DND-41 (cell line): Measurements from ENCODE around the gene FANCB.

Source experiments
- ATAC-seq: fragments of 200-7000 bp; cut with Tn5 transposase; 3 replicates; pipeline ENCODE4 v1.9.1; 2021; ENCODE audit warnings: low read depth; ENCODE audit not compliant: insufficient read depth
- DNase-seq: peaks from one replicate; pipeline ENCODE4 v3.0.0-alpha.2; 2020
- H2AFZ ChIP-seq: 2 replicates; pipeline ENCODE4 v1.6.0; 2012; ENCODE audit warnings: low read depth, low read length
- H3K27ac ChIP-seq: 2 replicates; pipeline ENCODE4 v1.5.1; 2012; ENCODE audit warnings: low read length, inconsistent platforms
- H3K27me3 ChIP-seq: fragments of 200-600 bp; sonication (generic); 2 replicates; pipeline ENCODE4 v1.6.0; 2012; ENCODE audit warnings: low read length, mild to moderate bottlenecking, inconsistent platforms; ENCODE audit not compliant: insufficient read depth, poor library complexity
- H3K36me3 ChIP-seq: 2 replicates; pipeline ENCODE4 v1.5.1; 2012; ENCODE audit warnings: low read length, inconsistent platforms; ENCODE audit not compliant: insufficient read depth
- H3K4me1 ChIP-seq: 2 replicates; pipeline ENCODE4 v1.5.1; 2012; ENCODE audit warnings: mild to moderate bottlenecking, low read length; ENCODE audit not compliant: insufficient read depth
- H3K4me2 ChIP-seq: 2 replicates; pipeline ENCODE4 v1.6.0; 2012; ENCODE audit warnings: mild to moderate bottlenecking, moderate library complexity, low read length, inconsistent platforms; ENCODE audit not compliant: insufficient read depth
- H3K4me3 ChIP-seq, 2 experiments: fragments of 200-600 bp in 1 of 2; shearing (Covaris generic) in 1 of 2; 2 replicates each; pipeline ENCODE4 v1.5.1; 2012 to 2016; ENCODE audit warnings: inconsistent platforms in 2 of 2, low read length in 2 of 2, mild to moderate bottlenecking in 2 of 2, low read depth in 1 of 2, moderate library complexity in 1 of 2
- H3K79me2 ChIP-seq: 2 replicates; pipeline ENCODE4 v1.6.0; 2012; ENCODE audit warnings: low read length, inconsistent platforms; ENCODE audit not compliant: insufficient read depth
- H3K9ac ChIP-seq: 2 replicates; pipeline ENCODE4 v1.6.0; 2012; ENCODE audit warnings: low read depth, mild to moderate bottlenecking, inconsistent platforms, low read length, moderate library complexity
- H3K9me3 ChIP-seq: 2 replicates; pipeline ENCODE4 v1.5.1; 2012; ENCODE audit warnings: low read length, moderate library complexity, mild to moderate bottlenecking, inconsistent platforms; ENCODE audit not compliant: insufficient read depth, severe bottlenecking
- H4K20me1 ChIP-seq: 2 replicates; pipeline ENCODE4 v1.6.0; 2012; ENCODE audit warnings: low read length; ENCODE audit not compliant: insufficient read depth
- CTCF ChIP-seq: IDR thresholded peaks from 2 replicates; pipeline ENCODE4 v1.5.1; 2012; ENCODE audit warnings: borderline replicate concordance, low read length, moderate library complexity, mild to moderate bottlenecking; ENCODE audit not compliant: poor library complexity, severe bottlenecking; ENCODE audit errors: extremely low read depth
- EZH2 ChIP-seq: IDR thresholded peaks from 3 replicates; pipeline ENCODE4 v1.6.1; 2012; ENCODE audit warnings: borderline replicate concordance, low read depth, mild to moderate bottlenecking, moderate library complexity, low read length, inconsistent platforms; ENCODE audit not compliant: severe bottlenecking

The FANCB gene

GRCh38 chrX:14896273-14896672, 23.4 kb upstream of the FANCB start:
- H3K27ac ChIP-seq = no peak overlapping the region
- no peaks in the 10 kb centered on the region for H3K4me1 ChIP-seq
- DNase-seq = no peak
- no peak overlapping the region for H3K4me3 ChIP-seq
- no peaks in the 10 kb centered on the region for H4K20me1 ChIP-seq
- no peak overlapping the region for H2AFZ ChIP-seq
- no peaks in the 10 kb centered on the region; the same call in 1 of the 2 replicates for H3K36me3 ChIP-seq
- no peaks in the 10 kb centered on the region for H3K9me3 ChIP-seq
- no peaks in the 10 kb centered on the region for H3K27me3 ChIP-seq
- TF ChIP-seq CTCF = no peak
- TF ChIP-seq EZH2 = no peak
- H3K9ac ChIP-seq = no peak overlapping the region
- no peaks in the 10 kb centered on the region for H3K79me2 ChIP-seq
- no peak overlapping the region for H3K4me2 ChIP-seq
- no peak for ATAC-seq

- no peak overlapping the region for H2AFZ ChIP-seq
- H3K27ac ChIP-seq = no peak overlapping the region
- TF ChIP-seq EZH2 (no peak), CTCF (no peak)
- no peak for DNase-seq
- no peaks in the 10 kb centered on the region for H3K79me2 ChIP-seq
- no peak overlapping the region for H3K9ac ChIP-seq
- no peaks in the 10 kb centered on the region for H4K20me1 ChIP-seq
- no peak overlapping the region for H3K4me2 ChIP-seq
- no peaks in the 10 kb centered on the region for H3K27me3 ChIP-seq
- no peaks in the 10 kb centered on the region for H3K9me3 ChIP-seq
- H3K4me3 ChIP-seq = no peak overlapping the region
- no peaks in the 10 kb centered on the region for H3K36me3 ChIP-seq
- ATAC-seq = no peak
- H3K4me1 ChIP-seq = no peaks in the 10 kb centered on the region
Observed at GRCh38 chrX:14886252-14886651, 13.4 kb upstream of the FANCB start.

GRCh38 chrX:14884714-14885113, 11.8 kb upstream of the FANCB start:
- Histone ChIP-seq H3K36me3 (no peaks in the 10 kb centered on the region), H2AFZ (no peak overlapping the region), H3K4me1 (no peaks in the 10 kb centered on the region), H3K9ac (no peak overlapping the region), H3K79me2 (no peaks in the 10 kb centered on the region), H4K20me1 (no peaks in the 10 kb centered on the region), H3K27ac (no peak overlapping the region), H3K9me3 (no peaks in the 10 kb centered on the region), H3K4me3 (no peak overlapping the region), H3K27me3 (no peaks in the 10 kb centered on the region), H3K4me2 (no peak overlapping the region)
- no peak for DNase-seq
- no peak for TF ChIP-seq CTCF
- no peak for TF ChIP-seq EZH2
- ATAC-seq = no peak

GRCh38 chrX:14883826-14884225, 11.0 kb upstream of the FANCB start:
- no peak for DNase-seq
- H3K4me2 ChIP-seq = no peak overlapping the region
- no peaks in the 10 kb centered on the region for H3K36me3 ChIP-seq
- no peak overlapping the region for H3K4me3 ChIP-seq
- H4K20me1 ChIP-seq = no peaks in the 10 kb centered on the region
- H2AFZ ChIP-seq = no peak overlapping the region
- no peak overlapping the region for H3K27ac ChIP-seq
- no peaks in the 10 kb centered on the region for H3K4me1 ChIP-seq
- TF ChIP-seq EZH2 (no peak), CTCF (no peak)
- H3K79me2 ChIP-seq = no peaks in the 10 kb centered on the region
- H3K27me3 ChIP-seq = no peaks in the 10 kb centered on the region
- no peak overlapping the region for H3K9ac ChIP-seq
- H3K9me3 ChIP-seq = no peaks in the 10 kb centered on the region
- no peak for ATAC-seq
